OCI-LY7 (cell line): ENCODE data around the gene ISCU.

ENCODE experiments used
- CTCF ChIP-seq: fragments of 200-600 bp; sonication (generic); conservative IDR thresholded peaks from 2 replicates; pipeline ENCODE4 v1.5.1; 2014; ENCODE audit warnings: mild to moderate bottlenecking, antibody characterized with exemption, low read length, moderate library complexity, mixed read lengths
- EZH2phosphoT487 ChIP-seq: fragments of 200-600 bp; sonication (generic); IDR thresholded peaks from 2 replicates; pipeline ENCODE4 v1.6.1; 2018; ENCODE audit warnings: low read depth, borderline replicate concordance, mild to moderate bottlenecking, mixed run types, antibody characterized with exemption, low read length, moderate library complexity, mixed read lengths

- TF ChIP-seq CTCF (no peak), EZH2phosphoT487 (no peak)
Measured at GRCh38 chr12:108613548-108613947, 51.2 kb downstream of the ISCU start.
